SW 1271 (cell line): ENCODE results near the gene CD83.
"Not testable (repeated sequence)": the region's sequence is repeated elsewhere in the genome, so short reads cannot be mapped to it uniquely, and the experiment has no call there.

Source experiments
- DNase-seq, 2 experiments: peaks; one replicate each; lab custom pipeline; 2025; lab: John Stamatoyannopoulos, UW

CD83 gene, protein sequence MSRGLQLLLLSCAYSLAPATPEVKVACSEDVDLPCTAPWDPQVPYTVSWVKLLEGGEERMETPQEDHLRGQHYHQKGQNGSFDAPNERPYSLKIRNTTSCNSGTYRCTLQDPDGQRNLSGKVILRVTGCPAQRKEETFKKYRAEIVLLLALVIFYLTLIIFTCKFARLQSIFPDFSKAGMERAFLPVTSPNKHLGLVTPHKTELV

DNA sequence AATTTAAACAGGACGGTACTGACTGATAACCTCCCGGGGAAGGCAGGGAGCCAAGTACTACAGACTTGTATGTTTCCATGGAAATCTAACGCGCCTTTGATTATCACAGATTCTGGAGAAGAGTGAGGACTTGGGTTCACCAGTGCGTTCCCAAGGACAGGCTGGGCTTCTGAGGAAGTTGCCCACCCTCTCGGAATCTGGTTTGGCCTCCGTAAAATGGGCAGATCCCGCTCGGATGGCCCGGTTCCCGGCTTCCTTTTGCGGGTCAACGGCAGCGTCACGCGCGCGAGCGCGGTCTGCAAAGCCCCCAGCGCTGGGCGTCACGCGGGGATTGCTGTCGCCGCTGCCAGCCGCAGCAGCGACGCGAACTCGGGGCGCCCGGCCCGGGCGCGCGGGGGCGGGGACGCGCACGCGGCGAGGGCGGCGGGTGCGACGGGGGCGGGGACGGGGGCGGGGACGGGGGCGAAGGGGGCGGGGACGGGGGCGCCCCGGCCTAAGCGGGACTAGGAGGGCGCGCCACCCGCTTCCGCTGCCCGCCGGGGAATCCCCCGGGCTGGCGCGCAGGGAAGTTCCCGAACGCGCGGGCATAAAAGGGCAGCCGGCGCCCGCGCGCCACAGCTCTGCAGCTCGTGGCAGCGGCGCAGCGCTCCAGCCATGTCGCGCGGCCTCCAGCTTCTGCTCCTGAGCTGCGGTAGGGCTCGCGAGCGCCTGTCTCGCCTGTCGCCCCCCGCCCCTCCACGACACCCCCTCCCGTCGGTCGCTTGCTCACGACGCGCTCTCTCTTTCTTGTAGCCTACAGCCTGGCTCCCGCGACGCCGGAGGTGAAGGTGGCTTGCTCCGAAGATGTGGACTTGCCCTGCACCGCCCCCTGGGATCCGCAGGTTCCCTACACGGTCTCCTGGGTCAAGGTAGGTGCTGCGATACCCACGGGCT, at the start of gene CD83:
Gene CD83, plus strand, starts transcription at position 615 of the 933 bp plus-strand sequence. Its CDS starts 40 bp downstream, at position 655.
- peak; percentile 22 to 70 for DNase-seq

GRCh38 chr6:14068133-14068532, 49.4 kb upstream of the CD83 start:
- DNase-seq = no peak

DNA sequence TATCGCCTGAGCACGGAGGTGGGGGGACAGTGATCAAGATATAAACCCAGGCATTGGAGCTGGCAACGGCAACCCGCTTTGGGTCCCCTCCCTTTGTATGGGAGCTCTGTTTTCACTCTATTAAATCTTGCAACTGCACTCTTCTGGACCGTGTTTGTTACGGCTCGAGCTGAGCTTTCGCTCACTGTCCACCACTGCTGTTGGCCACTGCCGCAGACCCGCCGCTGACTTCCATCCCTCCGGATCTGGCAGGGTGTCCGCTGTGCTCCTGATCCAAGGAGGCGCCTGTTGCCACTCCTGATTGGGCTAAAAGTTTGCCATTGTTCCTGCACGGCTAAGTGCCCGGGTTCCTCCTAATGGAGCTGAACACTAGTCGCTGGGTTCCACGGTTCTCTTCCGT, 48.9 kb upstream of the CD83 start:
- no peak for DNase-seq

DNA sequence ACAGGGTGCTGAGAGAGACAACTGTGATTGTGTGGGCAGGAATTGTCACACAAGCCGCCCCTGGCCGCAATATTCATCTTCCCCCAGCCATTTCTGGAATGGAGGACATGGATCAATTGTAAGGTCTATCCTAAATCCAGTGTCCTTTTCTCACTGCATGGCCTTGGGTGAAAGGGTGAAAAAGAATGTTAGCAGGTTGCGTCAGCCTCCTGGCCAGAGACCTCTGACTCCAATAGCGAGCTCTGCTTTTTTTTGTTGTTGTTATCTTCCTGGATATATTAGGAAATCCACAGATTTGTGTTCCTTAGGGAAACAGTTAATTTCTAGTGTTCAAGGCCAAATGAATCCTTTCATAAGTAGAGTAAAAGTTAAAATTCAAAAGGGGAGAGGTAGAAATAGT, 47.1 kb upstream of the CD83 start:
- no peak for DNase-seq

DNA sequence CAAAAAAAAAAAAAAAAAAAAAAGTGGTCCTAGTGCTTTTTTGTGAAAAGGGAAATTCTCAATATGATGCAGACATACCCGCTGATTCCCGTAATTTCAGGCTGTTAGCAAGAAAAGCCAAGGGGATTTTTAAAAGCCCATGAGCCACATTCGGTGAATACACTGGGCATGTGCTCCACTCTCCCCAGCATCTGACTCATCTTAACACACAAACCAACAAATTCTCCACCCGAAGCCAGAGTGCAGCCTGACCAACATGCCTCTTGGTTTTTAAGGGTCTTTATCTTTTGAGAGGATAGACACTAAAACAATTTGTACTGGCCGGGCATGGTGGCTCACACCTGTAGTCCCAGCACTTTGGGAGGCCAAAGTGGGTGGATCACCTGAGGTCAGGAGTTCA, 45.5 kb upstream of the CD83 start:
- no peak for DNase-seq

DNA sequence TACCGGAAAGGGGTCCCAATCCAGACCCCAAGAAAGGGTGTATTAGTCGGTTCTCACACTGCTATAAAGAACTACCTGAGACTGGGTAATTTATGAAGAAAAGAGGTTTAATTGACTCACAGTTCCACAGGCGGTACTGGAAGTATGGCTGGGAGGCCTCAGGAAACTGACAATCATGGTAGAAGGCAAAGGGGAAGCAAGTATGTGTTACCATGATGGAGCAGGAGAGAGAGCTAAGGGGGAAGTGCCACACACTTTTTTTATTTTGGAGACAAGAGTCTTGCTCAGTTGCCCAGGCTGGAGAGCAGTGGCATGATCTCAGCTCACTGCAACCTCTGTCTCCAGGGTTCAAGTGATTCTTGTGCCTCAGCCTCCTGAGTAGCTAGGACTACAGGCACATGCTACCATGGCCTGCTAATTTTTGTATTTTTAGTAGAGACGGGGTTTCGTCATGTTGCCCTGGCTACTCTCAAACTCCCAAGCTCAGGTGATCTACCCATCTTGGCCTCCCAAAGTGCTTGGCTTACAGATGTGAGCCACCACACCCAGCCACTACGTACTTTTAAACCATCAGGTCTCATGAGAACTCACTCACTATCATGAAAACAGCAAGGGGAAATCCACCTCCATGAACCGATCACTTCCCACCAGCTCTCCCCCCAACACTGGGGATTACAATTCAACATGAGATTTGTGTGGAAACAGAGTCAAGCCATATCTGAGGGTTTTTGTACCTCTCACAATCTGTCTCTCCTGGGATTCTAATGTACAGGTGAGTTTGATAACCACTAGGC, 43.8 kb upstream of the CD83 start:
- DNase-seq = not testable (repeated sequence)

DNA sequence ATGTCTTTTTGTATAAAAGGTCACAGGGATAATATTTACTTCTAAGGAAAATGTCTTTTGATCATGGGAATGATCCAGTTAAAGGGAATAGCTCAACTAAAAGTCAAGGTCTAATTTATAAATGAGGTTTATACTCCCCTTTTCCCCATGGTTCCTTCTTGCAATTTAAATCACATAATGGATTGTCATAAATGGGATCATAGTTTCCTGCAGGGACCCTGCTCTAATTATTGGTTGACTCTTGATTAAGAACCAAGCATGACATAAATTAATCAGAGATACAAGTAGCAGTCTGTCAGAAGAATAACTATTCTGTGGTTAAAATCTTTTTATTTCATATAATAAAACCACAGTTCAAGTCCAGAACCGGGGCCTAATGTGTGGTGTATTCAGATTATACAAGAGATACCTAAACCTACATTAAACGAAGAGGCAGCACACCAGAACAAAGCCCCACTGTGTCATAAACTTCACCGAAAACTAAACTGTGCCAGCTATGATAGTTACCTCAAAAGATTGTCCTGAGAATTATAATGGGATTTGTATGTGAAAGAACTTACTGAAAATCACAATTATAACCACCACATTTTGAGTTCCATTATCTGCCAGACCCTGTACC, 43.0 kb upstream of the CD83 start:
- DNase-seq = no peak

GRCh38 chr6:14075095-14075503, 42.5 kb upstream of the CD83 start:
- peak in 1 of 2 experiments; percentile 47 for DNase-seq

- no peak for DNase-seq
Observed at GRCh38 chr6:14077193-14077867, 40.2 kb upstream of the CD83 start.

- DNase-seq = no peak
Observed at GRCh38 chr6:14079433-14079832, 38.1 kb upstream of the CD83 start.

DNA sequence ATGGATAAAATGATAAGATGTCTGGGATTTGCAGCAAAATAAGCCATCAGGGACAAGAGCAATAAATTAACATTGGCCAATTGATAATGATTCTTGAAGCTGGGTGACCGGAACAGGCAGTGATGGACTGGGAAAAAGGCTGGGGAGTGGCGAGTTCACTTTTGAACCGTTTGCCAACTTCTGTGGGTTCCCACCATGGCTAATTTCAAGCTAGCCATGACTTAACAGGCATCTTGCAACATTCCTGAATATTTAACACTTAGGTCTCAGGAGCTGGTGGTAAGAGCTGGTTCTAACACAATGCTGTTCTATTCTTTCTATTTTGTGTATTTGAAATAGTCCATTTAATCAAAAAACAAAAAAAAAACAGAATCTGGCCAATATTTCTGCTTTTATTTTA, 37.6 kb upstream of the CD83 start:
- no peak for DNase-seq

- no peak for DNase-seq
Observed at GRCh38 chr6:14081126-14081525, 36.4 kb upstream of the CD83 start.

DNA sequence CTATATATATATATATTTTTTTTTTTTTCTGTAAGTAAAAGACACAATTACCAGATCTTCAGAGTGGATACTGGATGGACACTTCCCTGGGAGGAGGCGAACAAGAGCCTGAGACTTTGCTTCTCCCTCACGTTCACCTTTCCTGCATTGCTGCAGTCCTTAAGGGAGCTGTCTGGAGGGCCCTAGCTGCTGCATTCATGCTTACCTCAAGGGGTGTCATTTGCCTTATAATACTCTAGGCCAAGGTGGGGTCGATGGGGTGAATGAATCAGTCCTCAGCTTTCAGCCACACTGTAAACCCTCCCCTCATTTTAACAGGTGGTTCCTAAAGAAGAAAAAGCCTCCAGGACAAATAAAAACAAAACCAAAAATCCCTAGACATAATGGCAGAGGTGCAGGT, 34.8 kb upstream of the CD83 start:
- no peak for DNase-seq

DNA sequence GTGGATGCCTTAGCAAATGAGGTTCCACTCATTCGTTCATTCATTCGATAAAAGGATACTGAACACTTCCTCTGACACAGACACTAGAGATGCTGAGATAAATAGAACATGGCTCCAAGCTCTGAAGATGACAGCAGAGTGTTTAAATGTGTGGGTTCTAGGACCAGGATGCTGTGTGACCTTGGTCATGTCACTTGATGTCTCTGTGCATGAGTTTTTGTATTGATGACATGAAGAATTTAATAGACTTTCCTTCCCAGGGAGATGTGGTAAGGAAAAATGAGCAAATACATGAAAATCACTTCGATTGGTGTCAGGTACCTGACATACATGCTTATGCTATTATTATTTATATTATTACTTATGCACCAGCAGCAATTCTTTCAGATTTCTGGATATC, 34.3 kb upstream of the CD83 start:
- DNase-seq = no peak

- no peak for DNase-seq
Observed at GRCh38 chr6:14083751-14084150, 33.8 kb upstream of the CD83 start.

DNA sequence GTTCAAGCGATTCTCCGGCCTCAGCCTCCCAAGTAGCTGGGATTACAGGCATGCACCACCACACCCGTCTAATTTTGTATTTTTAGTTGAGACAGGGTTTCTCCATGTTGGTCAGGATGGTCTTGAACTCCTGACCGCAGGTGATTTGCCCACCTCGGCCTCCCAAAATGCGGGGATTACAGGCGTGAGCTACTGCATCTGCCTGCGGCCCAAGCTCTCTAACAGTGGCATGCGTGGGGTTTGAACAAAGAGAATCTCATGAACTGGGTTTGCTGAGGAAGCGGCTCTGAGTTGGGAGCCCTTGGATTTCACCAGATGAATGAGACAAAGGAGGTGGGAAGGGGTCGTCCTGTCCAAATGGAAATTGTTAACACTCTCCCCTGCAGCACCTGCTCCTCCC, 33.2 kb upstream of the CD83 start:
- no peak for DNase-seq

GRCh38 chr6:14085176-14085787, 32.3 kb upstream of the CD83 start:
- no peak for DNase-seq

- DNase-seq = no peak
Observed at GRCh38 chr6:14086701-14087100, 30.9 kb upstream of the CD83 start.

DNA sequence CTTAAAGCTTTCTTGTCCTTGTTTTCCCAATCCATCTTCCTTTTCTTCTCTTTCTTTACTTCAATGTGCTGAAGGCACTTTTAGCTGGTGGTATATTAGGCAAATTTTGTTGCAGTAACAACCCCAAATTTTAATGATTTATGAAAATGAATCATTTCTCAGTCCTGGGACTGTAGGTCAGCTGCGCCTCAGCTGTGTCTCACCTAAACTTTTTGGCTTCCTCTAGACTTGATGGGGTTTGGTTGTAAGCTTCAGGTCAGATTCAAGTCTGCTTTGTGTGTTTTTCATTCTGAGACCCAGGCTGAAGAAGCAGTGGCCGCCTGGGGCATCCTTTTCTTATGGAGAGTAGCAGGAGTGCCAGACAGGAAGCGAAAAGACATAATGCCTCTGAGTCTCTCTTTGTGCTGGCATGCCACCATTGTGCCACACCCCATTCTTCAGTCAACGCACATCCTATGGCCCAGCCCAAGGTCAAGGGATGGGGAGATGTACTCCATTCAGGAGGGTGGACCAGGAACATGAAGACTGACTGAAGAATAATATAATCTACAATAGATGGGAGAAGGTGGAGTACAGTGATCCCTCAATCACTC, 28.9 kb upstream of the CD83 start:
- no peak for DNase-seq

GRCh38 chr6:14089224-14089623, 28.3 kb upstream of the CD83 start:
- DNase-seq = no peak
